EH (cell line): ENCODE measurements around the gene SOD2.
"Not testable (repeated sequence)": the region's sequence is repeated elsewhere in the genome, so short reads cannot be mapped to it uniquely, and the experiment has no call there.

ENCODE experiments used
- DNase-seq: peaks from one replicate; pipeline ENCODE4 v3.0.0-alpha.2; 2015; ENCODE audit warnings: low read depth

Gene SOD2

GRCh38 chr6:159693128-159693893 lies at the start of gene SOD2:
TSS of gene SOD2 (minus strand) at chr6:159693241. CDS start at chr6:159693167, 74 bp downstream.
- DNase-seq = peak; percentile 76

GRCh38 chr6:159742165-159742564 lies 49.1 kb upstream of the SOD2 start:
- no peak for DNase-seq

- DNase-seq = no peak
Observed at GRCh38 chr6:159739341-159739740, 46.3 kb upstream of the SOD2 start.

GRCh38 chr6:159736908-159737307 lies 43.9 kb upstream of the SOD2 start:
- DNase-seq = no peak

- DNase-seq = not testable (repeated sequence)
Observed at GRCh38 chr6:159733395-159733794, 40.4 kb upstream of the SOD2 start.

- not testable (repeated sequence) for DNase-seq
Observed at GRCh38 chr6:159732550-159732949, 39.5 kb upstream of the SOD2 start.

- no peak for DNase-seq
Observed at GRCh38 chr6:159730332-159730676, 37.3 kb upstream of the SOD2 start.

GRCh38 chr6:159729598-159730331 lies 36.7 kb upstream of the SOD2 start:
- peak; percentile 29 for DNase-seq

GRCh38 chr6:159728531-159728964 lies 35.5 kb upstream of the SOD2 start:
- DNase-seq = no peak

GRCh38 chr6:159727717-159728445 lies 34.8 kb upstream of the SOD2 start:
- peak; percentile 55 for DNase-seq

- DNase-seq = peak; percentile 91
Observed at GRCh38 chr6:159726918-159727716, 34.1 kb upstream of the SOD2 start, which contains the start of gene WTAP. TSS of gene WTAP (plus strand) at chr6:159727506. CDS start at chr6:159736266, 8,760 bp downstream.

- no peak for DNase-seq
Observed at GRCh38 chr6:159726255-159726917, 33.3 kb upstream of the SOD2 start.

- not testable (repeated sequence) for DNase-seq
Observed at GRCh38 chr6:159725208-159725607, 32.2 kb upstream of the SOD2 start.

GRCh38 chr6:159724778-159725177 lies 31.7 kb upstream of the SOD2 start:
- no peak for DNase-seq

GRCh38 chr6:159723259-159723658 lies 30.2 kb upstream of the SOD2 start:
- DNase-seq = no peak

GRCh38 chr6:159722655-159723054 lies 29.6 kb upstream of the SOD2 start:
- no peak for DNase-seq

GRCh38 chr6:159721981-159722380 lies 28.9 kb upstream of the SOD2 start:
- DNase-seq = not testable (repeated sequence)

GRCh38 chr6:159720708-159721107 lies 27.7 kb upstream of the SOD2 start:
- DNase-seq = peak; percentile 29

- DNase-seq = no peak
Observed at GRCh38 chr6:159719287-159719686, 26.2 kb upstream of the SOD2 start.

GRCh38 chr6:159718634-159719033 lies 25.6 kb upstream of the SOD2 start:
- DNase-seq = no peak
